GM21825 (cell line): Measurements from ENCODE around the gene SH3PXD2A.

Source experiments
- ATAC-seq: cut with Tn5 transposase; IDR thresholded peaks from one replicate; pipeline ENCODE4 v1.9.1; 2021; ENCODE audit warnings: mild to moderate bottlenecking, moderate library complexity; ENCODE audit not compliant: unreplicated experiment

SH3PXD2A gene

GRCh38 chr10:103653581-103654037 is 201.8 kb downstream of the SH3PXD2A start:
- ATAC-seq: no peak

- no peak for ATAC-seq
Observed at GRCh38 chr10:103652599-103653281, 202.6 kb downstream of the SH3PXD2A start.

GRCh38 chr10:103651783-103652476 is 203.4 kb downstream of the SH3PXD2A start:
- no peak for ATAC-seq

GRCh38 chr10:103651333-103651732 is 204.0 kb downstream of the SH3PXD2A start:
- ATAC-seq: no peak

- ATAC-seq: no peak
Observed at GRCh38 chr10:103649654-103650423, 205.5 kb downstream of the SH3PXD2A start.

- ATAC-seq: no peak
Observed at GRCh38 chr10:103648636-103649532, 206.5 kb downstream of the SH3PXD2A start.

- ATAC-seq: no peak
Observed at GRCh38 chr10:103648251-103648635, 207.1 kb downstream of the SH3PXD2A start.

- ATAC-seq: no peak
Observed at GRCh38 chr10:103646304-103646703, 209.1 kb downstream of the SH3PXD2A start.

GRCh38 chr10:103645141-103646054 is 210.0 kb downstream of the SH3PXD2A start:
- ATAC-seq: no peak

- ATAC-seq: no peak
Observed at GRCh38 chr10:103643381-103643780, 212.0 kb downstream of the SH3PXD2A start.

- ATAC-seq: no peak
Observed at GRCh38 chr10:103641326-103641725, 214.1 kb downstream of the SH3PXD2A start.

GRCh38 chr10:103640436-103641181 is 214.8 kb downstream of the SH3PXD2A start:
- ATAC-seq: no peak

- no peak for ATAC-seq
Observed at GRCh38 chr10:103638948-103639347, 216.4 kb downstream of the SH3PXD2A start.

- no peak for ATAC-seq
Observed at GRCh38 chr10:103637927-103638557, 217.3 kb downstream of the SH3PXD2A start.

GRCh38 chr10:103637011-103637410 is 218.4 kb downstream of the SH3PXD2A start:
- ATAC-seq: no peak

GRCh38 chr10:103636492-103636891 is 218.9 kb downstream of the SH3PXD2A start:
- ATAC-seq: no peak

GRCh38 chr10:103635580-103635979 is 219.8 kb downstream of the SH3PXD2A start:
- no peak for ATAC-seq

- ATAC-seq: no peak
Observed at GRCh38 chr10:103633846-103634245, 221.5 kb downstream of the SH3PXD2A start.
